ENCODE measurements around the gene PDE1C. TPM values are rescaled to one million over a fixed set of nuclear protein-coding genes. Genes with fewer than 3 reads are reported as not detected.

The PDE1C gene
- total RNA-seq, 2 donors from 2014 or later = 0.26 to 0.60 TPM

GRCh38 chr7:32104766-32105165 is 34.6 kb upstream of the PDE1C start:
- Mint-ChIP-seq H3K27ac (no peak overlapping the region), H3K9me3 (no peaks in the 10 kb centered on the region), H3K36me3 (ENCODE audit: low read depth) (no peaks in the 10 kb centered on the region), H3K4me3 (no peak overlapping the region), H3K4me1 (no peaks in the 10 kb centered on the region), H3K27me3 (ENCODE audit: insufficient read depth) (peaks cover 27% of the 10 kb centered on the region)
- no peaks in the 10 kb centered on the region for H3K36me3 ChIP-seq (ENCODE audit: control insufficient read depth, insufficient read depth, low read length)
- no peaks in the 10 kb centered on the region for H3K4me1 ChIP-seq (ENCODE audit: control insufficient read depth, insufficient read depth, low read length)
- no peak overlapping the region for H3K27ac ChIP-seq (ENCODE audit: low read depth, low read length)
- TF ChIP-seq, protein P1, sequence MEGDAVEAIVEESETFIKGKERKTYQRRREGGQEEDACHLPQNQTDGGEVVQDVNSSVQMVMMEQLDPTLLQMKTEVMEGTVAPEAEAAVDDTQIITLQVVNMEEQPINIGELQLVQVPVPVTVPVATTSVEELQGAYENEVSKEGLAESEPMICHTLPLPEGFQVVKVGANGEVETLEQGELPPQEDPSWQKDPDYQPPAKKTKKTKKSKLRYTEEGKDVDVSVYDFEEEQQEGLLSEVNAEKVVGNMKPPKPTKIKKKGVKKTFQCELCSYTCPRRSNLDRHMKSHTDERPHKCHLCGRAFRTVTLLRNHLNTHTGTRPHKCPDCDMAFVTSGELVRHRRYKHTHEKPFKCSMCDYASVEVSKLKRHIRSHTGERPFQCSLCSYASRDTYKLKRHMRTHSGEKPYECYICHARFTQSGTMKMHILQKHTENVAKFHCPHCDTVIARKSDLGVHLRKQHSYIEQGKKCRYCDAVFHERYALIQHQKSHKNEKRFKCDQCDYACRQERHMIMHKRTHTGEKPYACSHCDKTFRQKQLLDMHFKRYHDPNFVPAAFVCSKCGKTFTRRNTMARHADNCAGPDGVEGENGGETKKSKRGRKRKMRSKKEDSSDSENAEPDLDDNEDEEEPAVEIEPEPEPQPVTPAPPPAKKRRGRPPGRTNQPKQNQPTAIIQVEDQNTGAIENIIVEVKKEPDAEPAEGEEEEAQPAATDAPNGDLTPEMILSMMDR (conservative IDR thresholded peaks at IDR 0.05) = no peak
- H3K9me3 ChIP-seq (ENCODE audit: control insufficient read depth, low read length) = no peaks in the 10 kb centered on the region
- no peak overlapping the region for H3K9ac ChIP-seq (ENCODE audit: extremely low read depth, low read length, poor library complexity, severe bottlenecking)
- WGBS, 2 experiments (ENCODE audit: insufficient coverage in 1 of 2, insufficient read length in 1 of 2) = 83 to 86% methylated on average over 1 to 2 of the region's 2 CpGs
- DNase-seq = no peak
- H3K4me3 ChIP-seq (ENCODE audit: low read length) = no peak overlapping the region
- no peaks in the 10 kb centered on the region for H3K27me3 ChIP-seq (ENCODE audit: control insufficient read depth, insufficient read depth, low read length, poor library complexity, severe bottlenecking)

- Histone ChIP-seq H3K9me3 (ENCODE audit: control insufficient read depth, low read length) (no peaks in the 10 kb centered on the region), H3K36me3 (ENCODE audit: control insufficient read depth, insufficient read depth, low read length) (no peaks in the 10 kb centered on the region), H3K4me3 (ENCODE audit: low read length) (no peak overlapping the region), H3K27ac (ENCODE audit: low read depth, low read length) (no peak overlapping the region), H3K9ac (ENCODE audit: extremely low read depth, low read length, poor library complexity, severe bottlenecking) (no peak overlapping the region), H3K27me3 (ENCODE audit: control insufficient read depth, insufficient read depth, low read length, poor library complexity, severe bottlenecking) (no peaks in the 10 kb centered on the region), H3K4me1 (ENCODE audit: control insufficient read depth, insufficient read depth, low read length) (no peaks in the 10 kb centered on the region)
- no peaks in the 10 kb centered on the region for H3K36me3 Mint-ChIP-seq (ENCODE audit: low read depth)
- TF ChIP-seq, protein P1 (conservative IDR thresholded peaks at IDR 0.05) = no peak
- WGBS, 2 experiments (ENCODE audit: insufficient coverage in 1 of 2, insufficient read length in 1 of 2) = 83 to 89% methylated on average over 1 to 4 of the region's 4 CpGs
- H3K27me3 Mint-ChIP-seq (ENCODE audit: insufficient read depth) = peaks cover 22% of the 10 kb centered on the region
- no peaks in the 10 kb centered on the region for H3K4me1 Mint-ChIP-seq
- no peak for DNase-seq
- H3K27ac Mint-ChIP-seq = no peak overlapping the region
- H3K4me3 Mint-ChIP-seq = no peak overlapping the region
- no peaks in the 10 kb centered on the region for H3K9me3 Mint-ChIP-seq
These were observed 33.2 kb upstream of the PDE1C start for GRCh38 chr7:32103361-32103760.

GRCh38 chr7:32102432-32102873 is 32.2 kb upstream of the PDE1C start:
- Histone ChIP-seq H3K4me3 (ENCODE audit: low read length) (no peak overlapping the region), H3K36me3 (ENCODE audit: control insufficient read depth, insufficient read depth, low read length) (no peaks in the 10 kb centered on the region), H3K4me1 (ENCODE audit: control insufficient read depth, insufficient read depth, low read length) (no peaks in the 10 kb centered on the region), H3K9ac (ENCODE audit: extremely low read depth, low read length, poor library complexity, severe bottlenecking) (no peak overlapping the region), H3K27me3 (ENCODE audit: control insufficient read depth, insufficient read depth, low read length, poor library complexity, severe bottlenecking) (no peaks in the 10 kb centered on the region), H3K27ac (ENCODE audit: low read depth, low read length) (no peak overlapping the region), H3K9me3 (ENCODE audit: control insufficient read depth, low read length) (no peaks in the 10 kb centered on the region)
- H3K4me3 Mint-ChIP-seq = no peak overlapping the region
- no peaks in the 10 kb centered on the region for H3K4me1 Mint-ChIP-seq
- TF ChIP-seq, protein P1 (conservative IDR thresholded peaks at IDR 0.05) = no peak
- no peaks in the 10 kb centered on the region for H3K36me3 Mint-ChIP-seq (ENCODE audit: low read depth)
- no peak for DNase-seq
- no peak overlapping the region for H3K27ac Mint-ChIP-seq
- peaks cover 22% of the 10 kb centered on the region for H3K27me3 Mint-ChIP-seq (ENCODE audit: insufficient read depth)
- 92 to 100% methylated on average over 1 of the region's 1 CpG for WGBS, 2 experiments (ENCODE audit: insufficient coverage in 1 of 2, insufficient read length in 1 of 2)
- H3K9me3 Mint-ChIP-seq = no peaks in the 10 kb centered on the region

All from endodermal cell (in vitro differentiated cells).